MM.1S (cell line): ENCODE measurements around the gene TSSK6.

ENCODE experiments used
- CTCF ChIP-seq: fragments of 300-600 bp; sonication (generic); IDR thresholded peaks from 2 replicates; pipeline ENCODE4 v1.5.1; 2016; ENCODE audit warnings: antibody characterized with exemption, low read length, mixed read lengths
- EZH2 ChIP-seq: fragments of 300-600 bp; sonication (generic); optimal IDR thresholded peaks from 2 replicates; pipeline ENCODE3; 2017; ENCODE audit warnings: low read depth, mild to moderate bottlenecking, antibody characterized with exemption, low read length, mixed read lengths

GRCh38 chr19:19545707-19546106, 30.4 kb upstream of the TSSK6 start:
- TF ChIP-seq CTCF (no peak), EZH2 (no peak)
